ENCODE results near the gene ZDHHC19. TPM values are rescaled to one million over a fixed set of nuclear protein-coding genes. Genes with fewer than 3 reads are reported as not detected.
"Not testable (repeated sequence)": the region's sequence is repeated elsewhere in the genome, so short reads cannot be mapped to it uniquely, and the experiment has no call there.

The ZDHHC19 gene
- polyA plus RNA-seq, 1 experiment: not detected

- H3K9me3 ChIP-seq (ENCODE audit: control insufficient read depth, insufficient read depth, low read length): no peaks in the 10 kb centered on the region; the same call in 1 of the 2 replicates
- POLR2A ChIA-PET: no interaction called here
- TF ChIP-seq CTCF (IDR thresholded peaks at IDR 0.05; ENCODE audit: low read depth, low read length): no peak
- CTCF ChIA-PET: interaction anchor here (1.0 to 1.9 kb wide), 3 partner anchors 98 to 119 kb away, joined by 5 to 8 read pairs (median 7); no protein-coding TSS in a partner anchor
- no peak for DNase-seq (ENCODE audit: low read depth, low spot score)
- no peak overlapping the region for H3K4me3 ChIP-seq (ENCODE audit: low read depth, low read length)
- no peak overlapping the region for H3K27ac ChIP-seq (ENCODE audit: low read depth, low read length)
- no peaks in the 10 kb centered on the region for H3K27me3 ChIP-seq (ENCODE audit: control insufficient read depth, insufficient read depth, low read length)
Measured at GRCh38 chr3:196192036-196192523, 19.1 kb downstream of the ZDHHC19 start.

GRCh38 chr3:196189566-196190347 is 21.4 kb downstream of the ZDHHC19 start:
- Histone ChIP-seq H3K27me3 (ENCODE audit: control insufficient read depth, insufficient read depth, low read length) (no peaks in the 10 kb centered on the region), H3K9me3 (ENCODE audit: control insufficient read depth, insufficient read depth, low read length) (no peaks in the 10 kb centered on the region), H3K4me3 (ENCODE audit: low read depth, low read length) (no peak overlapping the region), H3K27ac (ENCODE audit: low read depth, low read length) (no peak overlapping the region)
- ChIA-PET CTCF (interaction anchor here (1.0 kb wide), 1 partner anchor 117 kb away, joined by 7 read pairs; no protein-coding TSS in a partner anchor), POLR2A (no interaction called here)
- DNase-seq (ENCODE audit: low read depth, low spot score): no peak
- no peak for TF ChIP-seq CTCF (IDR thresholded peaks at IDR 0.05; ENCODE audit: low read depth, low read length)

GRCh38 chr3:196186651-196187573 is 24.3 kb downstream of the ZDHHC19 start:
- POLR2A ChIA-PET: no interaction called here
- no peak for DNase-seq (ENCODE audit: low read depth, low spot score)
- H3K4me3 ChIP-seq (ENCODE audit: low read depth, low read length): no peak overlapping the region
- H3K9me3 ChIP-seq (ENCODE audit: control insufficient read depth, insufficient read depth, low read length): no peaks in the 10 kb centered on the region
- CTCF ChIA-PET: interaction anchor here (1.1 to 3.6 kb wide), 3 partner anchors 10 to 117 kb away, joined by 3 to 20 read pairs (median 8); no protein-coding TSS in a partner anchor
- TF ChIP-seq CTCF (IDR thresholded peaks at IDR 0.05; ENCODE audit: low read depth, low read length): no peak
- no peak overlapping the region for H3K27ac ChIP-seq (ENCODE audit: low read depth, low read length)
- H3K27me3 ChIP-seq (ENCODE audit: control insufficient read depth, insufficient read depth, low read length): no peaks in the 10 kb centered on the region

GRCh38 chr3:196184881-196185280 is 26.3 kb downstream of the ZDHHC19 start:
- no peak overlapping the region for H3K4me3 ChIP-seq (ENCODE audit: low read depth, low read length)
- no peaks in the 10 kb centered on the region for H3K9me3 ChIP-seq (ENCODE audit: control insufficient read depth, insufficient read depth, low read length)
- POLR2A ChIA-PET: interaction anchor here (0.7 kb wide), 1 partner anchor 141 kb away, joined by 4 read pairs; no protein-coding TSS in a partner anchor
- H3K27me3 ChIP-seq (ENCODE audit: control insufficient read depth, insufficient read depth, low read length): no peaks in the 10 kb centered on the region
- no peak overlapping the region for H3K27ac ChIP-seq (ENCODE audit: low read depth, low read length)
- no peak for DNase-seq (ENCODE audit: low read depth, low spot score)
- no peak for TF ChIP-seq CTCF (IDR thresholded peaks at IDR 0.05; ENCODE audit: low read depth, low read length)
- CTCF ChIA-PET: interaction anchor here (3.6 kb wide), 1 partner anchor 112 kb away, joined by 20 read pairs; no protein-coding TSS in a partner anchor

GRCh38 chr3:196184169-196184432 is 27.1 kb downstream of the ZDHHC19 start:
- CTCF ChIA-PET: interaction anchor here (0.6 kb wide), 1 partner anchor 9 kb away, joined by 3 read pairs; no protein-coding TSS in a partner anchor
- not testable (repeated sequence) for DNase-seq (ENCODE audit: low read depth, low spot score); H3K27me3 ChIP-seq (ENCODE audit: control insufficient read depth, insufficient read depth, low read length); H3K4me3 ChIP-seq (ENCODE audit: low read depth, low read length); H3K27ac ChIP-seq (ENCODE audit: low read depth, low read length); H3K9me3 ChIP-seq (ENCODE audit: control insufficient read depth, insufficient read depth, low read length)
- POLR2A ChIA-PET: interaction anchor here (0.7 kb wide), 1 partner anchor 141 kb away, joined by 4 read pairs; no protein-coding TSS in a partner anchor
